HG03097 (cell line): ENCODE measurements around the gene MEF2B.
"Not testable (repeated sequence)": the region's sequence is repeated elsewhere in the genome, so short reads cannot be mapped to it uniquely, and the experiment has no call there.

ENCODE experiments used
- ATAC-seq: cut with Tn5 transposase; IDR thresholded peaks from one replicate; pipeline ENCODE4 v1.9.1; 2021; ENCODE audit not compliant: unreplicated experiment, low FRiP score

Gene MEF2B

GRCh38 chr19:19132912-19133311 lies 37.2 kb downstream of the MEF2B start:
- ATAC-seq, result no peak

GRCh38 chr19:19131989-19132388 lies 38.1 kb downstream of the MEF2B start:
- no peak for ATAC-seq

- no peak for ATAC-seq
Measured at GRCh38 chr19:19126102-19126501, 44.0 kb downstream of the MEF2B start.

GRCh38 chr19:19123386-19123785 lies 46.7 kb downstream of the MEF2B start:
- ATAC-seq, result no peak

GRCh38 chr19:19122902-19123301 lies 47.2 kb downstream of the MEF2B start:
- ATAC-seq, result no peak

GRCh38 chr19:19121371-19121770 lies 48.7 kb downstream of the MEF2B start:
- no peak for ATAC-seq

GRCh38 chr19:19120308-19121231 lies 49.5 kb downstream of the MEF2B start:
- ATAC-seq, result no peak

- ATAC-seq, result no peak
Measured at GRCh38 chr19:19119325-19120237, 50.5 kb downstream of the MEF2B start.

GRCh38 chr19:19115954-19116353 lies 54.1 kb downstream of the MEF2B start:
- no peak for ATAC-seq

- no peak for ATAC-seq
Measured at GRCh38 chr19:19113040-19113626, 56.9 kb downstream of the MEF2B start.

- ATAC-seq, result no peak
Measured at GRCh38 chr19:19111967-19112580, 58.0 kb downstream of the MEF2B start.

GRCh38 chr19:19111136-19111835 lies 58.8 kb downstream of the MEF2B start:
- no peak for ATAC-seq

- no peak for ATAC-seq
Measured at GRCh38 chr19:19110410-19111135, 59.5 kb downstream of the MEF2B start.

GRCh38 chr19:19109601-19110000 lies 60.5 kb downstream of the MEF2B start:
- ATAC-seq, result no peak

- ATAC-seq, result no peak
Measured at GRCh38 chr19:19107654-19108053, 62.4 kb downstream of the MEF2B start.

GRCh38 chr19:19106938-19107337 lies 63.1 kb downstream of the MEF2B start:
- ATAC-seq, result not testable (repeated sequence)

- no peak for ATAC-seq
Measured at GRCh38 chr19:19106056-19106551, 64.0 kb downstream of the MEF2B start.

- no peak for ATAC-seq
Measured at GRCh38 chr19:19105365-19106055, 64.6 kb downstream of the MEF2B start.

GRCh38 chr19:19103167-19103566 lies 66.9 kb downstream of the MEF2B start:
- no peak for ATAC-seq
